B cell (primary cell): Measurements from ENCODE around the gene PPOX.

Experiments
- CTCF ChIP-seq: fragments of 200-600 bp; IDR thresholded peaks from one replicate; pipeline ENCODE4 v1.8.0; 2022; ENCODE audit warnings: antibody characterized with exemption, mild to moderate bottlenecking
- EZH2 ChIP-seq: IDR thresholded peaks from 2 replicates; pipeline ENCODE4 v1.6.1; 2012; ENCODE audit warnings: borderline replicate concordance, low read depth, mild to moderate bottlenecking, moderate library complexity, low read length; ENCODE audit not compliant: insufficient read depth, poor library complexity, severe bottlenecking

GRCh38 chr1:161196521-161197451, 30.6 kb downstream of the PPOX start:
- TF ChIP-seq CTCF, result no peak
- TF ChIP-seq EZH2, result no peak
